OCI-LY1 (cell line): ENCODE data around the gene WWOX.

ENCODE experiments used
- CTCF ChIP-seq: fragments of 200-600 bp; sonication (generic), shearing (Covaris generic); IDR thresholded peaks from 2 replicates; pipeline ENCODE4 v1.5.1; 2017; ENCODE audit warnings: mild to moderate bottlenecking, antibody characterized with exemption, low read length, moderate library complexity, mixed read lengths
- EZH2 ChIP-seq: fragments of 200-600 bp; sonication (generic), shearing (Covaris generic); IDR thresholded peaks from 2 replicates; pipeline ENCODE4 v1.8.0; 2017; ENCODE audit warnings: borderline replicate concordance, mixed run types, mild to moderate bottlenecking, antibody characterized with exemption, low read length, moderate library complexity, mixed read lengths

- TF ChIP-seq CTCF (no peak), EZH2 (no peak)
Observed at GRCh38 chr16:78060295-78060694, 39.2 kb upstream of the WWOX start.
